ENCODE data around the gene TRIP13.
A peak's percentile ranks its signal among the peaks of the same experiment; 100 is the strongest.

The TRIP13 gene

GRCh38 chr5:956941-957747, 64.5 kb downstream of the TRIP13 start:
- peak; percentile 50 to 65 for DNase-seq

GRCh38 chr5:957748-958485, 65.2 kb downstream of the TRIP13 start:
- DNase-seq = no peak

GRCh38 chr5:958701-959571, 66.3 kb downstream of the TRIP13 start:
- DNase-seq = no peak

GRCh38 chr5:959581-960531, 67.2 kb downstream of the TRIP13 start:
- no peak for DNase-seq

GRCh38 chr5:960551-960950, 67.9 kb downstream of the TRIP13 start:
- no peak for DNase-seq

- no peak for DNase-seq
Measured at GRCh38 chr5:961002-961710, 68.5 kb downstream of the TRIP13 start.

GRCh38 chr5:961711-962240, 69.1 kb downstream of the TRIP13 start:
- DNase-seq = no peak

- no peak for DNase-seq
Measured at GRCh38 chr5:962386-962785, 69.7 kb downstream of the TRIP13 start.

- DNase-seq = no peak
Measured at GRCh38 chr5:962801-963200, 70.1 kb downstream of the TRIP13 start.

- DNase-seq = no peak
Measured at GRCh38 chr5:963310-963672, 70.6 kb downstream of the TRIP13 start.

- DNase-seq = peak; percentile 41 to 53
Measured at GRCh38 chr5:963673-964531, 71.2 kb downstream of the TRIP13 start.

- no peak for DNase-seq
Measured at GRCh38 chr5:964821-965220, 72.1 kb downstream of the TRIP13 start.

- no peak for DNase-seq
Measured at GRCh38 chr5:965604-966344, 73.1 kb downstream of the TRIP13 start.

- DNase-seq = no peak
Measured at GRCh38 chr5:966345-966710, 73.6 kb downstream of the TRIP13 start.

GRCh38 chr5:966941-967340, 74.3 kb downstream of the TRIP13 start:
- no peak for DNase-seq
